SK-N-SH (cell line): ENCODE measurements around the gene STRBP. TPM values are rescaled to one million over a fixed set of nuclear protein-coding genes. Genes with fewer than 3 reads are reported as not detected.

ENCODE experiments used
- CTCF ChIA-PET: fragments of 300-600, 350-600 bp; formaldehyde crosslinking; extraction: SDS; loops from one replicate; lab custom pipeline; 2021; lab: Yijun Ruan, JAX
- POLR2A ChIA-PET: fragments of 350-600 bp; sonication (Branson Sonifier 250); formaldehyde crosslinking; extraction: SDS; loops from one replicate; lab custom pipeline; 2020; ENCODE audit warnings: antibody characterized with exemption, inconsistent platforms; lab: Yijun Ruan, JAX
- DNase-seq: peaks from one replicate; pipeline ENCODE4 v3.0.0; 2012
- H2AFZ ChIP-seq: fragments of 200-600 bp; sonication (generic); 2 replicates; pipeline ENCODE4 v1.8.1; 2016; ENCODE audit warnings: antibody characterized with exemption, mild to moderate bottlenecking, low read depth
- H3F3A ChIP-seq: fragments of 200-600 bp; sonication (generic); replicated peaks from 2 replicates; pipeline ENCODE3; 2016; ENCODE audit warnings: antibody characterized with exemption, mild to moderate bottlenecking; ENCODE audit not compliant: insufficient read depth
- H3K27ac ChIP-seq, 2 experiments: fragments of 200-500 bp in 1 of 2; fragments of 200-600 bp in 1 of 2; sonication (Bioruptor generic) in 1 of 2; sonication (generic), shearing (Covaris generic) in 1 of 2; 2 replicates each; pipeline versions ENCODE4 v1.5.1 to v1.6.1; 2014 to 2016; ENCODE audit warnings: low read depth in 2 of 2, inconsistent platforms in 1 of 2, low read length in 1 of 2, mild to moderate bottlenecking in 1 of 2, mixed read lengths in 1 of 2
- H3K27me3 ChIP-seq: fragments of 200-600 bp; sonication (generic), shearing (Covaris generic); 2 replicates; pipeline ENCODE4 v1.6.1; 2016; ENCODE audit warnings: mixed run types; ENCODE audit not compliant: insufficient read depth
- H3K36me3 ChIP-seq, 2 experiments: fragments of 200-500 bp in 1 of 2; fragments of 200-600 bp in 1 of 2; sonication (Bioruptor generic) in 1 of 2; sonication (generic) in 1 of 2; replicated peaks in 1 of 2; 2 replicates each; pipeline versions ENCODE3 to v1.5.1; 2014 to 2016; ENCODE audit warnings: low read length in 1 of 2, mild to moderate bottlenecking in 1 of 2; ENCODE audit not compliant: insufficient read depth in 2 of 2, control insufficient read depth in 1 of 2
- H3K4me1 ChIP-seq, 2 experiments: fragments of 200-500 bp in 1 of 2; fragments of 200-600 bp in 1 of 2; sonication (Bioruptor generic) in 1 of 2; sonication (generic), shearing (Covaris generic) in 1 of 2; 2 replicates each; pipeline versions ENCODE4 v1.5.1 to v1.6.1; 2014 to 2016; ENCODE audit warnings: low read depth in 1 of 2, low read length in 1 of 2, mixed run types in 1 of 2; ENCODE audit not compliant: insufficient read depth in 2 of 2, control insufficient read depth in 1 of 2
- H3K4me2 ChIP-seq: fragments of 200-600 bp; sonication (generic), shearing (Covaris generic); 2 replicates; pipeline ENCODE4 v1.6.1; 2017; ENCODE audit warnings: mixed run types
- H3K4me3 ChIP-seq, 2 experiments: fragments of 200-500 bp in 1 of 2; fragments of 200-600 bp in 1 of 2; sonication (Bioruptor generic) in 1 of 2; sonication (generic), shearing (Covaris generic) in 1 of 2; 2 replicates each; pipeline versions ENCODE4 v1.5.1 to v1.8.1; 2014 to 2016; ENCODE audit warnings: low read depth in 2 of 2, inconsistent platforms in 1 of 2, low read length in 1 of 2, mild to moderate bottlenecking in 1 of 2, mixed read lengths in 1 of 2, moderate library complexity in 1 of 2
- H3K79me2 ChIP-seq: fragments of 200-600 bp; sonication (generic); 2 replicates; pipeline ENCODE4 v1.8.1; 2017; ENCODE audit warnings: mild to moderate bottlenecking; ENCODE audit not compliant: insufficient read depth
- H3K9ac ChIP-seq: fragments of 200-600 bp; sonication (generic); 2 replicates; pipeline ENCODE4 v1.6.1; 2017; ENCODE audit warnings: mixed run types
- H3K9me2 ChIP-seq: fragments of 200-600 bp; sonication (generic); 2 replicates; pipeline ENCODE4 v1.6.1; 2017; ENCODE audit warnings: mixed run types
- H3K9me3 ChIP-seq: fragments of 200-600 bp; sonication (generic); 2 replicates; pipeline ENCODE4 v1.6.1; 2017; ENCODE audit warnings: mixed run types, mild to moderate bottlenecking, moderate library complexity
- H4K20me1 ChIP-seq: fragments of 200-600 bp; sonication (generic); 2 replicates; pipeline ENCODE4 v1.6.1; 2017; ENCODE audit warnings: mild to moderate bottlenecking, mixed run types; ENCODE audit not compliant: insufficient read depth
- CHD2 ChIP-seq: fragments of 150-350 bp; IDR thresholded peaks from 2 replicates; pipeline ENCODE4 v1.6.1; 2018; ENCODE audit warnings: low read length; ENCODE audit not compliant: partially characterized antibody
- EP300 ChIP-seq, 2 experiments: IDR thresholded peaks; 2 replicates each; pipeline versions ENCODE4 v1.4.0 to v1.6.1; 2012; ENCODE audit warnings: borderline replicate concordance in 1 of 2, low read depth in 1 of 2, low read length in 1 of 2
- EZH2phosphoT487 ChIP-seq: fragments of 200-600 bp; sonication (generic); IDR thresholded peaks from 2 replicates; pipeline ENCODE4 v1.6.1; 2017; ENCODE audit warnings: low read depth, mixed run types, mild to moderate bottlenecking, antibody characterized with exemption, moderate library complexity, borderline replicate concordance
- FOXM1 ChIP-seq: IDR thresholded peaks from 2 replicates; pipeline ENCODE4 v1.4.0; 2012; ENCODE audit warnings: low read depth, mild to moderate bottlenecking
- IRF3 ChIP-seq: fragments of 150-350 bp; IDR thresholded peaks from 2 replicates; pipeline ENCODE4 v1.6.1; 2016; ENCODE audit warnings: mild to moderate bottlenecking, low read depth, low read length
- JUND ChIP-seq: IDR thresholded peaks from 2 replicates; pipeline ENCODE4 v1.4.0; 2012
- NRF1 ChIP-seq: IDR thresholded peaks from 2 replicates; pipeline ENCODE4 v1.6.1; 2012; ENCODE audit warnings: low read depth, mild to moderate bottlenecking, low read length
- RXRA ChIP-seq: IDR thresholded peaks from 2 replicates; pipeline ENCODE4 v1.4.0; 2012; ENCODE audit warnings: low read depth, mild to moderate bottlenecking, borderline replicate concordance
- TCF12 ChIP-seq: IDR thresholded peaks from 2 replicates; pipeline ENCODE4 v1.4.0; 2012
- YY1 ChIP-seq: IDR thresholded peaks from 2 replicates; pipeline ENCODE4 v1.4.0; 2012; ENCODE audit warnings: low read depth, mild to moderate bottlenecking
- WGBS: methylation state at CpG from one replicate; pipeline ENCODE4 v1.1.6; 2017; ENCODE audit warnings: low lambda C conversion rate; 5-methylcytosine and 5-hydroxymethylcytosine counted together
- polyA plus RNA-seq, 3 experiments: library from polyadenylated mRNA; depleted of rRNA; stranded (reverse); fragments of >200 nt; gene quantifications; 2 replicates each; pipeline ENCODE4 v1.2.3, GENCODE V29; 2012
- TF ChIP-seq, protein P1 (sequence below): IDR thresholded peaks from 2 replicates; pipeline ENCODE4; 2012
- TF ChIP-seq, protein P2 (sequence below): fragments of 200-600 bp; sonication (generic); IDR thresholded peaks from 2 replicates; pipeline ENCODE4 v1.6.1; 2017; ENCODE audit warnings: antibody characterized with exemption, mild to moderate bottlenecking, moderate library complexity

Gene STRBP
- polyA plus RNA-seq, 1 of the 3 experiments (the other 2 are of a cell fraction) = 5.9 TPM

DNA sequence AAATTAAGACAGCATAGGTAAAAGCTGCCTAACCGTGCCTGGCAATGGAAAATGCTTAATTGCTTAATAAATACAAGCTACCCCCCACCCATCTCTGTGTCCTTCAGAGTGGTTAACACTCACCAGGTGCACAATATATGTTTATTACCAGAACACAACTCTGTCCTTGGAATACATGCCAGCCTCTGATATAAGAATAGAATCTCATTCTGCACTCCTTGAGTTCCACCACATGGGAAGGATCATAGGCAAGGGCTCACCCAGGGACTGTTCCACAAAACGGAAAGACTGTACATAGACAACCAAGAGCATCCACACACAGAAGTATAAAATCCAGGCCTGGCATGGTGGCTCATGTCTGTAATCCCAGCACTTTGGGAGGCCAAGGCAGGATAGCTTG lies 91.4 kb downstream of the STRBP start (continued):
- TF ChIP-seq NRF1 = no peak

DNA sequence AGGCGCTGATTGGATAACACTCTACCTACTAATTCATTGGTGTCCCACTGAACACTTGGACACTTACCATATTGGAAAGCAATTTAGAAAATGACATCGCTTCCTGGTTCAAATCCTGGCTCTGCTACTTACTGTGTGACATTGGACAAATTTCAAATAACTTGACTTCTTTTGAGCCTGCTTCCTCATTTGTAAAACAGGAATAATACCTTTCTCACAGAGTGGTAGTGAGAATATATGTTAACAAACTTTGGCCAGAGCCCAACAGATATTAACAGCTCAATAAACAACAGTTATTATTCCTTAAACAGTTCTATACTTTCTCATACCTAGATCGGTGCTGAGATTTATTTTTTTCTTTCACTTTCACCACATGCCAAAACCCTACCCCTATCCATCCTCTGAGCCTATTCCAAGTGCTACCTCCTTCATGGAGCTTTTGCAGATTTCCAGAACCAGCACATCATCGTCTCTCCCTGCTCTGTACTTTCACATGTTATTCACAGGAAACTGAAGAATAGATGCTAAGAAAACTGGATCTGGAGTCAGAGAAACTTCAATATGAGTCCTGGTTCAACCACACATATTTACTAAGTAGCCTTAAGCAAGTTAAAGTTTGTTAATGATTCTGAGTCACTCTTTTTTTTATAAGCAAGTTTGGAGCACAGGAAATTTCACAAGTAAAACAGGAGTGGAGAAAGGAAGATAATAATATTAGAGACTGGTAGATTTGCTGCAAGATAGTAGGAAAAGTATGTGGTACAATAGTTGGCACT lies 92.3 kb downstream of the STRBP start:
- Histone ChIP-seq H3K27ac (no peak overlapping the region), H3K4me1 (peaks cover 0 to 5% of the 10 kb centered on the region in 2 experiments; a peak in 3 of 4 replicates), H3K79me2 (no peaks in the 10 kb centered on the region; the same call in 1 of the 2 replicates), H3K36me3 (peaks cover 0 to 7% of the 10 kb centered on the region in 2 experiments), H4K20me1 (no peaks in the 10 kb centered on the region), H3K4me3 (no peak overlapping the region), H3K9ac (no peak overlapping the region), H2AFZ (peak overlapping the region; percentile 12; the same call in 1 of the 2 replicates), H3K9me3 (no peaks in the 10 kb centered on the region), H3K27me3 (no peaks in the 10 kb centered on the region), H3K9me2 (no peaks in the 10 kb centered on the region), H3F3A (no peaks in the 10 kb centered on the region), H3K4me2 (no peak overlapping the region)
- WGBS = 80% methylated on average over 4 of the region's 4 CpGs
- TF ChIP-seq FOXM1 = no peak
- no peak for TF ChIP-seq TCF12
- no peak for TF ChIP-seq YY1
- TF ChIP-seq EZH2phosphoT487 = no peak
- TF ChIP-seq JUND = no peak
- TF ChIP-seq, protein P1, sequence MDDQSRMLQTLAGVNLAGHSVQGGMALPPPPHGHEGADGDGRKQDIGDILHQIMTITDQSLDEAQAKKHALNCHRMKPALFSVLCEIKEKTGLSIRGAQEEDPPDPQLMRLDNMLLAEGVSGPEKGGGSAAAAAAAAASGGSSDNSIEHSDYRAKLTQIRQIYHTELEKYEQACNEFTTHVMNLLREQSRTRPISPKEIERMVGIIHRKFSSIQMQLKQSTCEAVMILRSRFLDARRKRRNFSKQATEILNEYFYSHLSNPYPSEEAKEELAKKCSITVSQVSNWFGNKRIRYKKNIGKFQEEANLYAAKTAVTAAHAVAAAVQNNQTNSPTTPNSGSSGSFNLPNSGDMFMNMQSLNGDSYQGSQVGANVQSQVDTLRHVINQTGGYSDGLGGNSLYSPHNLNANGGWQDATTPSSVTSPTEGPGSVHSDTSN = no peak
- TF ChIP-seq IRF3 = no peak
- TF ChIP-seq RXRA = no peak
- TF ChIP-seq EP300 (IDR thresholded peaks at IDR 0.05; ENCODE audit: borderline replicate concordance in 1 of 2, low read depth in 1 of 2, low read length in 1 of 2) = no peak
- TF ChIP-seq CHD2 = no peak
- TF ChIP-seq, protein P2, sequence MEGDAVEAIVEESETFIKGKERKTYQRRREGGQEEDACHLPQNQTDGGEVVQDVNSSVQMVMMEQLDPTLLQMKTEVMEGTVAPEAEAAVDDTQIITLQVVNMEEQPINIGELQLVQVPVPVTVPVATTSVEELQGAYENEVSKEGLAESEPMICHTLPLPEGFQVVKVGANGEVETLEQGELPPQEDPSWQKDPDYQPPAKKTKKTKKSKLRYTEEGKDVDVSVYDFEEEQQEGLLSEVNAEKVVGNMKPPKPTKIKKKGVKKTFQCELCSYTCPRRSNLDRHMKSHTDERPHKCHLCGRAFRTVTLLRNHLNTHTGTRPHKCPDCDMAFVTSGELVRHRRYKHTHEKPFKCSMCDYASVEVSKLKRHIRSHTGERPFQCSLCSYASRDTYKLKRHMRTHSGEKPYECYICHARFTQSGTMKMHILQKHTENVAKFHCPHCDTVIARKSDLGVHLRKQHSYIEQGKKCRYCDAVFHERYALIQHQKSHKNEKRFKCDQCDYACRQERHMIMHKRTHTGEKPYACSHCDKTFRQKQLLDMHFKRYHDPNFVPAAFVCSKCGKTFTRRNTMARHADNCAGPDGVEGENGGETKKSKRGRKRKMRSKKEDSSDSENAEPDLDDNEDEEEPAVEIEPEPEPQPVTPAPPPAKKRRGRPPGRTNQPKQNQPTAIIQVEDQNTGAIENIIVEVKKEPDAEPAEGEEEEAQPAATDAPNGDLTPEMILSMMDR = no peak
- POLR2A ChIA-PET = no interaction called here
- CTCF ChIA-PET = no interaction called here
- no peak for DNase-seq
